HFFc6 (cell line): ENCODE data around the gene COX8C. TPM values are rescaled to one million over a fixed set of nuclear protein-coding genes. Genes with fewer than 3 reads are reported as not detected.

Experiments
- DNase-seq: peaks from one replicate; pipeline ENCODE4 v3.0.0-alpha.2; 2018
- H3K27ac Mint-ChIP-seq: 2 replicates; pipeline ENCODE4 v1.8.0; 2020; ENCODE audit warnings: mild to moderate bottlenecking, mixed read lengths
- H3K27me3 Mint-ChIP-seq: 2 replicates; pipeline ENCODE4 v1.8.0; 2021; ENCODE audit warnings: mild to moderate bottlenecking, moderate library complexity, mixed read lengths; ENCODE audit not compliant: insufficient read depth
- H3K36me3 Mint-ChIP-seq: 2 replicates; pipeline ENCODE4 v1.8.0; 2021; ENCODE audit warnings: low read depth, mixed read lengths
- H3K4me1 Mint-ChIP-seq: 2 replicates; pipeline ENCODE4 v1.8.0; 2020; ENCODE audit warnings: low read depth, mixed read lengths
- H3K4me3 Mint-ChIP-seq: 2 replicates; pipeline ENCODE4 v1.8.0; 2020; ENCODE audit warnings: mild to moderate bottlenecking, moderate library complexity, mixed read lengths
- H3K9me3 Mint-ChIP-seq: 2 replicates; pipeline ENCODE4 v1.8.0; 2020; ENCODE audit warnings: mild to moderate bottlenecking, mixed read lengths
- long read RNA-seq: library from polyadenylated mRNA; unstranded; transcript quantifications from one replicate; pipeline ENCODE4 v2.0.0, GENCODE V29; 2019
- total RNA-seq, 6 experiments: library from RNA; stranded (reverse); fragmentation: NEBNext Ultra II Directional; extraction: Animal tissue kit (Norgen Biotek cat#: 25700); gene quantifications; 2 replicates in 1 of 6; 3 replicates in 5 of 6; pipeline ENCODE4 v1.2.3, GENCODE V29; 2021
- TF ChIP-seq, protein P1 (sequence below): fragments of 200-600 bp; sonication (generic); IDR thresholded peaks from 2 replicates; pipeline ENCODE4 v1.5.0; 2021; ENCODE audit warnings: antibody characterized with exemption, mild to moderate bottlenecking

Gene COX8C, protein sequence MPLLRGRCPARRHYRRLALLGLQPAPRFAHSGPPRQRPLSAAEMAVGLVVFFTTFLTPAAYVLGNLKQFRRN
- total RNA-seq, result not detected
- long read RNA-seq, result 0 reads

DNA sequence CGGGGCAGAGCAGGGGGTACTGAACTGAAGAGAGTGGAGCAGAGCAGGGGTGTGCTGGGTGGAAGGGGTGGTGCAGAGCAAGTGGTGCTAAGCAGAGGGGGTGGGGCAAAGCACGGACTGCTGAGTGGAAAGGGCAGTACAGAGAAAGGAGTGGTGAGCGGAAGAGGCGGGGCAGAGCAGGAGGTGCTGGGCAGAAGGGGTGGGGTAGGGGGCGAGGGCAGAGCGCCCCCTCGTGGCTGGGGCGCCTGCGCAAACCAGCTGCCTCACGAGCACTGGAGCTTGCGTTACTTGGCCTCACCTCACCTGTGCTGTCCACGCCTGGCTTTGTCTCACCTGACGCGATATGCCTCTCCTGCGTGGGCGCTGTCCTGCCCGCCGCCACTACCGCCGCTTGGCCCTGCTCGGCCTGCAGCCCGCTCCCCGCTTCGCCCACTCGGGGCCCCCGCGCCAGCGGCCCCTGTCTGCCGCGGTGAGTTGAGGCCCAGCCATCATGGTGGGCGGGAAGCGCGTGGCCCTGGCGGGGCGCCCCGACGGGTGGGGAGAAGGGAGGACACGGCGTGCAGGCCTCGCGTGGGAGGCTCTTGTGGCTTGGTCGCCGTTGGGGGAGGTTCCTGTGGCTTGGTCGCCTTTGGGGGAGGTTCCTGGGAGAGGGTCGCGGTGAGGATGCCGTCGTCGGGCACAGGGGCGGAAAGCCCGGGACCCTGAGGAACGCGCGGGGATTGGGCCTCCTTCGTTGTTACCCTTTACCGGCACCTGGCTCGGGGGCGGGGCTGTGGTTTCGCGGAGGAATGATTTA is at the start of gene COX8C:
Gene COX8C (plus strand): TSS at position 257 of the 796 bp plus-strand sequence. CDS start 87 bp downstream, at position 344.
- no peaks in the 10 kb centered on the region for H3K9me3 Mint-ChIP-seq
- TF ChIP-seq, protein P1, sequence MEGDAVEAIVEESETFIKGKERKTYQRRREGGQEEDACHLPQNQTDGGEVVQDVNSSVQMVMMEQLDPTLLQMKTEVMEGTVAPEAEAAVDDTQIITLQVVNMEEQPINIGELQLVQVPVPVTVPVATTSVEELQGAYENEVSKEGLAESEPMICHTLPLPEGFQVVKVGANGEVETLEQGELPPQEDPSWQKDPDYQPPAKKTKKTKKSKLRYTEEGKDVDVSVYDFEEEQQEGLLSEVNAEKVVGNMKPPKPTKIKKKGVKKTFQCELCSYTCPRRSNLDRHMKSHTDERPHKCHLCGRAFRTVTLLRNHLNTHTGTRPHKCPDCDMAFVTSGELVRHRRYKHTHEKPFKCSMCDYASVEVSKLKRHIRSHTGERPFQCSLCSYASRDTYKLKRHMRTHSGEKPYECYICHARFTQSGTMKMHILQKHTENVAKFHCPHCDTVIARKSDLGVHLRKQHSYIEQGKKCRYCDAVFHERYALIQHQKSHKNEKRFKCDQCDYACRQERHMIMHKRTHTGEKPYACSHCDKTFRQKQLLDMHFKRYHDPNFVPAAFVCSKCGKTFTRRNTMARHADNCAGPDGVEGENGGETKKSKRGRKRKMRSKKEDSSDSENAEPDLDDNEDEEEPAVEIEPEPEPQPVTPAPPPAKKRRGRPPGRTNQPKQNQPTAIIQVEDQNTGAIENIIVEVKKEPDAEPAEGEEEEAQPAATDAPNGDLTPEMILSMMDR, result peak; percentile 28; the same call in 1 of the 2 replicates
- H3K36me3 Mint-ChIP-seq, result no peaks in the 10 kb centered on the region
- H3K4me3 Mint-ChIP-seq, result no peak within 1 kb of the TSS
- H3K27me3 Mint-ChIP-seq, result peaks cover 4% of the 10 kb centered on the region
- no peak within 1 kb of the TSS for H3K27ac Mint-ChIP-seq
- DNase-seq, result no peak
- H3K4me1 Mint-ChIP-seq, result no peaks in the 10 kb centered on the region

DNA sequence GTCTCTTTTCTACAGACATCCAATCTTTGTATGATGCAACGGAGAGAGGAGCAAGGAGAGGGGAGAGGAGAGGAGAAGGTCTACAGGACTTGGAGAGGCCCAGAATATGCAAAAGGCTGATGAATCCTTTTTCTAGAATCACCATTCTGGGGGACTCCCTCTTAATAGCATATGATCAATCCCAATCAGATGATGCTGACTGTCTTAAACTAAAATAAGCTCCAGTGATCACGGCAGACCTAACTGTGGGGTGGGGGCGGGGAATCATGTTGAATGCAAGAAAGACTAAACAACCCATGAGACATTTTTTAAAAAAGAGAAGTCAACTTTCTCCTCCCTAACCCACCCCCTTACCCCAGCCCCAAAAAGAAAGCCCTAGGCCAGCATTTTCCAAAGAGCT is 47.6 kb upstream of the COX8C start:
- Mint-ChIP-seq H3K4me3 (no peak overlapping the region), H3K36me3 (peaks cover under 1% of the 10 kb centered on the region; the same call in 1 of the 2 replicates), H3K4me1 (peaks cover 52% of the 10 kb centered on the region), H3K27ac (no peak overlapping the region), H3K9me3 (no peaks in the 10 kb centered on the region), H3K27me3 (no peaks in the 10 kb centered on the region)
- DNase-seq, result no peak
- TF ChIP-seq, protein P1, result no peak

DNA sequence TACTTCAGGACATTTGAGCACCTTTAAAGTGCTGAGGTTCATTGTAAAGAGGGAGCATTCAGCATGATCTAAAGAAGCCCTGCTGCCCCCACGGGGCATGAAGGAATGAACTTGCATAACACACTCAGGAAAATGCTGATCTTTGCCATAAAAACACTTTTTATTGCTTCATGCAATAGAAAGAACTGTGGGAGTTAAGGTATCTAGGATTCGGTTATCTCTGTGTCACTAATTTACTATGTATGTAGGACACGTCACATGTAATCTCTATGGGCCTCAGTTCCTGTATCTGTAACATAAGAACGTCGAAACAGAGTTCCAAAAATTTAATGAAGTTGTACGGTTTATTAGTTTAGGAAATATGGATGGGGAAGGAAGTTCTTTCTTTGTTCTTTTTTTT is 47.1 kb upstream of the COX8C start:
- H3K36me3 Mint-ChIP-seq, result no peaks in the 10 kb centered on the region
- TF ChIP-seq, protein P1, result no peak
- H3K27me3 Mint-ChIP-seq, result no peaks in the 10 kb centered on the region
- H3K4me3 Mint-ChIP-seq, result no peak overlapping the region
- peaks cover 57% of the 10 kb centered on the region for H3K4me1 Mint-ChIP-seq
- H3K27ac Mint-ChIP-seq, result no peak overlapping the region
- H3K9me3 Mint-ChIP-seq, result no peaks in the 10 kb centered on the region
- DNase-seq, result no peak

DNA sequence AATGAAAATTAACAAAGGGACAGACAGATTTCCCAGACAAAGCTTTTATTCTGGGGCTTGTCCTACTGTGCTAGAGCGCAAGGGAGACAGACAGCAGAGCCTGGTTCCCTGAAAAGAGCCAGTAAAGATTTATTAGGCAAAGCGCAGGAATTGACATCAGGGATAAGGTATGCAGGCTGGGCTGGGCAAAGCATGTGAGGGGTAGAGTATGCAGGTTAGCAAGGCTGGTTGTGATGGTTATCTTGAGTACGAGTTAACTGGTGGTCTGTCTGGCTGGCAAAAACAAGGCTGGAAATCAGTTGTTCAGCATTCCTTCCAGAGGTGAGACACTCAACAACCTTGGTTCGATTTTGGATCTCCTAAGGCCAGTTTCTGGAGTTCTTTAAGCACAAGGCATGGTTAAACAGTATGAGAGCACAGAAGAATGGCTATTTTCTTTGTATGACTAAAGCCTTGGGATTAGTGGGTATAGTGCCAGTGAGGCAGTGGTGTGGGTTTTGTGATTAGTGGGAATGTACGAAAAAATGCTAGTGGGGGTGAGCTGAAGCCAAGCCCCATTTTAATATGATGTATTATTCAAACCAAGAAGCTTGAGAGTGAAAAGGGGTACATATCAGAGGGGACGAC is 45.0 kb upstream of the COX8C start:
- Mint-ChIP-seq H3K9me3 (no peaks in the 10 kb centered on the region), H3K4me1 (peaks cover 65% of the 10 kb centered on the region), H3K27me3 (no peaks in the 10 kb centered on the region), H3K27ac (peak overlapping the region; percentile 79), H3K36me3 (no peaks in the 10 kb centered on the region), H3K4me3 (no peak overlapping the region; the same call in 1 of the 2 replicates)
- TF ChIP-seq, protein P1, result no peak
- no peak for DNase-seq

DNA sequence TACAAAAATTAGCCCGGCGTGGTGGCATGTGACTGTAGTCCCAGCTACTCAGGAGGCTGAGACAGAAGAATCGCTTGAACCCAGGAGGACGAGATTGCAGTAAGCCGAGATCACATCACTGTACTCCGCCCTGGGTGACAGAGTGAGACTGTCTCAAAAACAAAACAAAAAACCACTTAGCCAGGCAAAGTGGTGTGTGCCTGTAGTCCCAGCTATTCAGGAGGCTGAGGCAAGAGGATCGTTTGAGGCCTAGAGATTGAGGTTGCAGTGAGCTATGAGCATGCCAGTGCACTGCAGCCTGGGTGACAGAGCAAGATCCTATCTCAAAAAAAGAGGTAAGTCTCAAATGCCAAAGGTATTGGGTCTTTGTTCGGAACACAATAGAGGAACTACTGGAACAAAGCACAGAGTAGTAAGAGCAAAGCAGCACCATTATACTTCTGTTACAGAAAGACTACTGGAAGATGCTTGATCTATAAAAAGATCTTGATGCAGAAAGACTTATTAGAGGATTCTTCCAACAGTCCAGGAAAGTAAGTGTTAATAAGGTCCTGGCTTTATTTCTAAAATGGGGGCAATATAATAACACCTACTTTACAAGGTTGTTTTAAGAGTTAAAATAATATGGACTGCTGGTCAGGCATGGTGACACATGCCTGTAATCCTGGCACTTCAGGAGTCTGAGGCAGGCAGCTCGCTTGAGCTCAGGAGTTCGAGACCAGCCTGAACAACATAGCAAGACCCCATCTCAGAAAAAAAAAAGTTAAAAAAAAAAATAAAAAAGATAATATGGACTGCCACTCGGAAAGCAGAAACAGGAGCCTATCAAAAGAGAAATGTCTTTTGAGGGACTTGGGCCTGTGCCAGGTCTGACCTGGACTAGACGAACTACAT is 44.0 kb upstream of the COX8C start:
- Mint-ChIP-seq H3K27ac (peak overlapping the region; percentile 71), H3K27me3 (no peaks in the 10 kb centered on the region), H3K36me3 (no peaks in the 10 kb centered on the region), H3K4me3 (no peak overlapping the region), H3K9me3 (no peaks in the 10 kb centered on the region), H3K4me1 (peaks cover 67% of the 10 kb centered on the region)
- no peak for DNase-seq
- TF ChIP-seq, protein P1, result no peak
